ENCODE results near the gene APOC4. TPM values are rescaled to one million over a fixed set of nuclear protein-coding genes. Genes with fewer than 3 reads are reported as not detected.

APOC4 gene
- total and polyA plus RNA-seq, 2 experiments from 2014 or later = not detected

DNA sequence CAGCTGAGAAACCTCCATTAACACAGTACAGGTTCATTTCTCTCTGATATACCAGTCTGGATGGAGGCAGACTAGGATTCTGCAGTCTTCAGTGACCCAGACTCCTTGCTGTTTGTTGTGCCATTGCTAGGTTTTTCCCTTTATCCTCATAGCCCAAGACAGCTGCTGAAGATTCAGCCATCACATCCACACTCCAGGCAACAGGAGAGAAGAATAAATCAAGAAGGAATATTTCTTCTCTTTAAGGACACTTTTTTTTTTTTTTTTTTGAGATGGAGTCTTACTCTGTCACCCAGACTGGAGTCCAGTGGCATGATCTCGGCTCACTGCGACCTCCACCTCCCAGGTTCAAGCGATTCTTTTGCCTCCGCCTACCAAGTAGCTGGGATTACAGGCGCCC lies 27.4 kb downstream of the APOC4 start:
- no peak for TF ChIP-seq EZH2 (IDR thresholded peaks at IDR 0.05; ENCODE audit: low read depth, unreplicated experiment)
- no peak for TF ChIP-seq ZNF114 (CRISPR knock-in tag; IDR thresholded peaks at IDR 0.05)
- TF ChIP-seq JUNB (IDR thresholded peaks at IDR 0.05; ENCODE audit: unreplicated experiment) = no peak
- no peak for TF ChIP-seq NANOG (IDR thresholded peaks at IDR 0.05; ENCODE audit: borderline replicate concordance)
- no peak for TF ChIP-seq CREB1 (CRISPR knock-in tag; IDR thresholded peaks at IDR 0.05; ENCODE audit: low read depth)
- TF ChIP-seq STAT1 (IDR thresholded peaks at IDR 0.05; ENCODE audit: unreplicated experiment) = no peak
- TF ChIP-seq, protein P1, sequence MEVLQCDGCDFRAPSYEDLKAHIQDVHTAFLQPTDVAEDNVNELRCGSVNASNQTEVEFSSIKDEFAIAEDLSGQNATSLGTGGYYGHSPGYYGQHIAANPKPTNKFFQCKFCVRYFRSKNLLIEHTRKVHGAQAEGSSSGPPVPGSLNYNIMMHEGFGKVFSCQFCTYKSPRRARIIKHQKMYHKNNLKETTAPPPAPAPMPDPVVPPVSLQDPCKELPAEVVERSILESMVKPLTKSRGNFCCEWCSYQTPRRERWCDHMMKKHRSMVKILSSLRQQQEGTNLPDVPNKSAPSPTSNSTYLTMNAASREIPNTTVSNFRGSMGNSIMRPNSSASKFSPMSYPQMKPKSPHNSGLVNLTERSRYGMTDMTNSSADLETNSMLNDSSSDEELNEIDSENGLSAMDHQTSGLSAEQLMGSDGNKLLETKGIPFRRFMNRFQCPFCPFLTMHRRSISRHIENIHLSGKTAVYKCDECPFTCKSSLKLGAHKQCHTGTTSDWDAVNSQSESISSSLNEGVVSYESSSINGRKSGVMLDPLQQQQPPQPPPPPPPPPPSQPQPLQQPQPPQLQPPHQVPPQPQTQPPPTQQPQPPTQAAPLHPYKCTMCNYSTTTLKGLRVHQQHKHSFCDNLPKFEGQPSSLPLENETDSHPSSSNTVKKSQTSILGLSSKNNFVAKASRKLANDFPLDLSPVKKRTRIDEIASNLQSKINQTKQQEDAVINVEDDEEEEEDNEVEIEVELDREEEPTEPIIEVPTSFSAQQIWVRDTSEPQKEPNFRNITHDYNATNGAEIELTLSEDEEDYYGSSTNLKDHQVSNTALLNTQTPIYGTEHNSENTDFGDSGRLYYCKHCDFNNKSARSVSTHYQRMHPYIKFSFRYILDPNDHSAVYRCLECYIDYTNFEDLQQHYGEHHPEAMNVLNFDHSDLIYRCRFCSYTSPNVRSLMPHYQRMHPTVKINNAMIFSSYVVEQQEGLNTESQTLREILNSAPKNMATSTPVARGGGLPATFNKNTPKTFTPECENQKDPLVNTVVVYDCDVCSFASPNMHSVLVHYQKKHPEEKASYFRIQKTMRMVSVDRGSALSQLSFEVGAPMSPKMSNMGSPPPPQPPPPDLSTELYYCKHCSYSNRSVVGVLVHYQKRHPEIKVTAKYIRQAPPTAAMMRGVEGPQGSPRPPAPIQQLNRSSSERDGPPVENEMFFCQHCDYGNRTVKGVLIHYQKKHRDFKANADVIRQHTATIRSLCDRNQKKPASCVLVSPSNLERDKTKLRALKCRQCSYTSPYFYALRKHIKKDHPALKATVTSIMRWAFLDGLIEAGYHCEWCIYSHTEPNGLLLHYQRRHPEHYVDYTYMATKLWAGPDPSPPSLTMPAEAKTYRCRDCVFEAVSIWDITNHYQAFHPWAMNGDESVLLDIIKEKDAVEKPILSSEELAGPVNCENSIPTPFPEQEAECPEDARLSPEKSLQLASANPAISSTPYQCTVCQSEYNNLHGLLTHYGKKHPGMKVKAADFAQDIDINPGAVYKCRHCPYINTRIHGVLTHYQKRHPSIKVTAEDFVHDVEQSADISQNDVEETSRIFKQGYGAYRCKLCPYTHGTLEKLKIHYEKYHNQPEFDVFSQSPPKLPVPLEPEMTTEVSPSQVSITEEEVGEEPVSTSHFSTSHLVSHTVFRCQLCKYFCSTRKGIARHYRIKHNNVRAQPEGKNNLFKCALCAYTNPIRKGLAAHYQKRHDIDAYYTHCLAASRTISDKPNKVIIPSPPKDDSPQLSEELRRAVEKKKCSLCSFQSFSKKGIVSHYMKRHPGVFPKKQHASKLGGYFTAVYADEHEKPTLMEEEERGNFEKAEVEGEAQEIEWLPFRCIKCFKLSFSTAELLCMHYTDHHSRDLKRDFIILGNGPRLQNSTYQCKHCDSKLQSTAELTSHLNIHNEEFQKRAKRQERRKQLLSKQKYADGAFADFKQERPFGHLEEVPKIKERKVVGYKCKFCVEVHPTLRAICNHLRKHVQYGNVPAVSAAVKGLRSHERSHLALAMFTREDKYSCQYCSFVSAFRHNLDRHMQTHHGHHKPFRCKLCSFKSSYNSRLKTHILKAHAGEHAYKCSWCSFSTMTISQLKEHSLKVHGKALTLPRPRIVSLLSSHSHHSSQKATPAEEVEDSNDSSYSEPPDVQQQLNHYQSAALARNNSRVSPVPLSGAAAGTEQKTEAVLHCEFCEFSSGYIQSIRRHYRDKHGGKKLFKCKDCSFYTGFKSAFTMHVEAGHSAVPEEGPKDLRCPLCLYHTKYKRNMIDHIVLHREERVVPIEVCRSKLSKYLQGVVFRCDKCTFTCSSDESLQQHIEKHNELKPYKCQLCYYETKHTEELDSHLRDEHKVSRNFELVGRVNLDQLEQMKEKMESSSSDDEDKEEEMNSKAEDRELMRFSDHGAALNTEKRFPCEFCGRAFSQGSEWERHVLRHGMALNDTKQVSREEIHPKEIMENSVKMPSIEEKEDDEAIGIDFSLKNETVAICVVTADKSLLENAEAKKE (CRISPR knock-in tag; IDR thresholded peaks at IDR 0.05) = no peak
- no peak for TF ChIP-seq POLR2AphosphoS5 (IDR thresholded peaks at IDR 0.05; ENCODE audit: low read depth)
- TF ChIP-seq, protein P2, sequence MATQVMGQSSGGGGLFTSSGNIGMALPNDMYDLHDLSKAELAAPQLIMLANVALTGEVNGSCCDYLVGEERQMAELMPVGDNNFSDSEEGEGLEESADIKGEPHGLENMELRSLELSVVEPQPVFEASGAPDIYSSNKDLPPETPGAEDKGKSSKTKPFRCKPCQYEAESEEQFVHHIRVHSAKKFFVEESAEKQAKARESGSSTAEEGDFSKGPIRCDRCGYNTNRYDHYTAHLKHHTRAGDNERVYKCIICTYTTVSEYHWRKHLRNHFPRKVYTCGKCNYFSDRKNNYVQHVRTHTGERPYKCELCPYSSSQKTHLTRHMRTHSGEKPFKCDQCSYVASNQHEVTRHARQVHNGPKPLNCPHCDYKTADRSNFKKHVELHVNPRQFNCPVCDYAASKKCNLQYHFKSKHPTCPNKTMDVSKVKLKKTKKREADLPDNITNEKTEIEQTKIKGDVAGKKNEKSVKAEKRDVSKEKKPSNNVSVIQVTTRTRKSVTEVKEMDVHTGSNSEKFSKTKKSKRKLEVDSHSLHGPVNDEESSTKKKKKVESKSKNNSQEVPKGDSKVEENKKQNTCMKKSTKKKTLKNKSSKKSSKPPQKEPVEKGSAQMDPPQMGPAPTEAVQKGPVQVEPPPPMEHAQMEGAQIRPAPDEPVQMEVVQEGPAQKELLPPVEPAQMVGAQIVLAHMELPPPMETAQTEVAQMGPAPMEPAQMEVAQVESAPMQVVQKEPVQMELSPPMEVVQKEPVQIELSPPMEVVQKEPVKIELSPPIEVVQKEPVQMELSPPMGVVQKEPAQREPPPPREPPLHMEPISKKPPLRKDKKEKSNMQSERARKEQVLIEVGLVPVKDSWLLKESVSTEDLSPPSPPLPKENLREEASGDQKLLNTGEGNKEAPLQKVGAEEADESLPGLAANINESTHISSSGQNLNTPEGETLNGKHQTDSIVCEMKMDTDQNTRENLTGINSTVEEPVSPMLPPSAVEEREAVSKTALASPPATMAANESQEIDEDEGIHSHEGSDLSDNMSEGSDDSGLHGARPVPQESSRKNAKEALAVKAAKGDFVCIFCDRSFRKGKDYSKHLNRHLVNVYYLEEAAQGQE (IDR thresholded peaks at IDR 0.05; ENCODE audit: unreplicated experiment) = no peak
- TF ChIP-seq, protein P3, sequence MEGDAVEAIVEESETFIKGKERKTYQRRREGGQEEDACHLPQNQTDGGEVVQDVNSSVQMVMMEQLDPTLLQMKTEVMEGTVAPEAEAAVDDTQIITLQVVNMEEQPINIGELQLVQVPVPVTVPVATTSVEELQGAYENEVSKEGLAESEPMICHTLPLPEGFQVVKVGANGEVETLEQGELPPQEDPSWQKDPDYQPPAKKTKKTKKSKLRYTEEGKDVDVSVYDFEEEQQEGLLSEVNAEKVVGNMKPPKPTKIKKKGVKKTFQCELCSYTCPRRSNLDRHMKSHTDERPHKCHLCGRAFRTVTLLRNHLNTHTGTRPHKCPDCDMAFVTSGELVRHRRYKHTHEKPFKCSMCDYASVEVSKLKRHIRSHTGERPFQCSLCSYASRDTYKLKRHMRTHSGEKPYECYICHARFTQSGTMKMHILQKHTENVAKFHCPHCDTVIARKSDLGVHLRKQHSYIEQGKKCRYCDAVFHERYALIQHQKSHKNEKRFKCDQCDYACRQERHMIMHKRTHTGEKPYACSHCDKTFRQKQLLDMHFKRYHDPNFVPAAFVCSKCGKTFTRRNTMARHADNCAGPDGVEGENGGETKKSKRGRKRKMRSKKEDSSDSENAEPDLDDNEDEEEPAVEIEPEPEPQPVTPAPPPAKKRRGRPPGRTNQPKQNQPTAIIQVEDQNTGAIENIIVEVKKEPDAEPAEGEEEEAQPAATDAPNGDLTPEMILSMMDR (conservative IDR thresholded peaks at IDR 0.05; ENCODE audit: low read depth in 2 of 2) = no peak
- TF ChIP-seq, protein P4, sequence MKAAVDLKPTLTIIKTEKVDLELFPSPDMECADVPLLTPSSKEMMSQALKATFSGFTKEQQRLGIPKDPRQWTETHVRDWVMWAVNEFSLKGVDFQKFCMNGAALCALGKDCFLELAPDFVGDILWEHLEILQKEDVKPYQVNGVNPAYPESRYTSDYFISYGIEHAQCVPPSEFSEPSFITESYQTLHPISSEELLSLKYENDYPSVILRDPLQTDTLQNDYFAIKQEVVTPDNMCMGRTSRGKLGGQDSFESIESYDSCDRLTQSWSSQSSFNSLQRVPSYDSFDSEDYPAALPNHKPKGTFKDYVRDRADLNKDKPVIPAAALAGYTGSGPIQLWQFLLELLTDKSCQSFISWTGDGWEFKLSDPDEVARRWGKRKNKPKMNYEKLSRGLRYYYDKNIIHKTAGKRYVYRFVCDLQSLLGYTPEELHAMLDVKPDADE (IDR thresholded peaks at IDR 0.05) = no peak
- no peak for TF ChIP-seq EZH2phosphoT487 (IDR thresholded peaks at IDR 0.05; ENCODE audit: unreplicated experiment)
- Histone ChIP-seq H3K79me2 (replicated peaks; ENCODE audit: insufficient read depth) (peaks cover 6% of the 10 kb centered on the region; the same call in 1 of the 2 replicates), H4K20me1 (replicated peaks; ENCODE audit: insufficient read depth) (peaks cover 12% of the 10 kb centered on the region), H3K36me3 (ENCODE audit: insufficient read depth) (peaks cover 8% of the 10 kb centered on the region), H2AFZ (no peak overlapping the region), H3K9me2 (ENCODE audit: insufficient read depth) (no peaks in the 10 kb centered on the region), H3F3A (replicated peaks; ENCODE audit: low read depth) (0 out of 2 replicates have a peak, but pooled peaks cover 4% of the 10 kb centered on the region), H3K27ac (ENCODE audit: low read depth) (no peak overlapping the region), H3K27me3 (ENCODE audit: insufficient read depth) (no peaks in the 10 kb centered on the region), H3K4me1 (ENCODE audit: insufficient read depth) (no peaks in the 10 kb centered on the region), H3K4me3 (no peak overlapping the region), H3K4me2 (no peak overlapping the region)
- H3K27me3 Mint-ChIP-seq (ENCODE audit: insufficient read depth, low read depth, poor library complexity) = peaks cover 5% of the 10 kb centered on the region
- H3K27ac Mint-ChIP-seq = no peak overlapping the region
- no peaks in the 10 kb centered on the region; the same call in 2 of the 3 replicates for H3K9me3 Mint-ChIP-seq
- peaks cover 25% of the 10 kb centered on the region for H3K36me3 Mint-ChIP-seq (ENCODE audit: low read depth)
- H3K4me1 Mint-ChIP-seq = no peaks in the 10 kb centered on the region
- DNase-seq (ENCODE audit: low spot score) (no peak), ATAC-seq (no peak)
- no peak overlapping the region for H3K4me3 Mint-ChIP-seq

Measured in GM23338 (cell line).